ENCODE data around the gene GJB3. TPM values are rescaled to one million over a fixed set of nuclear protein-coding genes. Genes with fewer than 3 reads are reported as not detected.

Gene GJB3
- total RNA-seq, 3 donors from 2014 or later: not detected

GRCh38 chr1:34786521-34787325 is 5.7 kb downstream of the GJB3 start:
- peaks cover 58% of the 10 kb centered on the region for H3K27me3 Mint-ChIP-seq (ENCODE audit: low read depth)
- H3K36me3 Mint-ChIP-seq (ENCODE audit: insufficient read depth): no peaks in the 10 kb centered on the region
- no peaks in the 10 kb centered on the region for H3K9me3 Mint-ChIP-seq
- peak; percentile 82 for ATAC-seq
- H3K4me1 Mint-ChIP-seq (ENCODE audit: low read depth): peaks cover 5% of the 10 kb centered on the region
- H3K4me3 Mint-ChIP-seq: no peak overlapping the region
- DNase-seq: peak; percentile 53

GRCh38 chr1:34787461-34788420 is 6.7 kb downstream of the GJB3 start:
- Mint-ChIP-seq H3K4me3 (no peak overlapping the region), H3K4me1 (ENCODE audit: low read depth) (peaks cover 6% of the 10 kb centered on the region), H3K9me3 (no peaks in the 10 kb centered on the region), H3K36me3 (ENCODE audit: insufficient read depth) (no peaks in the 10 kb centered on the region), H3K27me3 (ENCODE audit: low read depth) (peaks cover 57% of the 10 kb centered on the region)
- DNase-seq (no peak), ATAC-seq (no peak)

DNA sequence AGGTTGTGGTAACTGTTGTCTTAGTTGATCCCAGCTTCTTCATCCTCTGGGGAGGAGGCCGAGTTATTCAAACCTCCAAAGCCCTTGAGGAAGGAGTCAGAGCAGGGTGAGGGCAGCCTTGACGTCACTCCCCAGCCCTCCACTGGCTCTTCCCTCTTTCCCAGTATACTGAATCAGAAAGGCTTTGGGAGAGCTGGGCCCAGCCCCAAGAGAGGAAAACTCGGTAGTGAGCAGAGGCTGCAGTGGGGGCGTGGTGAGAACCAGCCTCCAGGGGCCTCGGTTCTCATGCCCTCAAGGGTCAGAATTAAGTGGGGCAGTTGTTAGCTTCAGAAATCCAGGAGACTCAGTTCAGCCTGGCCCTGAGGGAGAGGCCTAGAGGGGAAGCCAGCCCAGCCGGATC is 10.0 kb downstream of the GJB3 start:
- Mint-ChIP-seq H3K36me3 (ENCODE audit: insufficient read depth) (peaks cover 3% of the 10 kb centered on the region), H3K4me3 (no peak overlapping the region), H3K9me3 (no peaks in the 10 kb centered on the region), H3K27me3 (ENCODE audit: low read depth) (peaks cover 50% of the 10 kb centered on the region), H3K4me1 (ENCODE audit: low read depth) (peaks cover 6% of the 10 kb centered on the region)
- no peak for DNase-seq
- no peak for ATAC-seq

GRCh38 chr1:34792424-34792823 is 11.4 kb downstream of the GJB3 start:
- Mint-ChIP-seq H3K4me1 (ENCODE audit: low read depth) (peaks cover 5% of the 10 kb centered on the region), H3K27me3 (ENCODE audit: low read depth) (peaks cover 42% of the 10 kb centered on the region), H3K4me3 (peak overlapping the region; percentile 30), H3K9me3 (no peaks in the 10 kb centered on the region), H3K36me3 (ENCODE audit: insufficient read depth) (peaks cover 3% of the 10 kb centered on the region)
- DNase-seq: no peak
- ATAC-seq: no peak

- DNase-seq (no peak), ATAC-seq (peak; percentile 9 to 30)
- Mint-ChIP-seq H3K9me3 (no peaks in the 10 kb centered on the region), H3K27me3 (ENCODE audit: low read depth) (peaks cover 41% of the 10 kb centered on the region), H3K4me3 (peak within 1 kb of the TSS; percentile 30), H3K4me1 (ENCODE audit: low read depth) (peaks cover 5% of the 10 kb centered on the region), H3K36me3 (ENCODE audit: insufficient read depth) (peaks cover 3% of the 10 kb centered on the region)
Observed at GRCh38 chr1:34792868-34793727, 12.1 kb downstream of the GJB3 start, which contains the start of gene GJA4. Gene GJA4, plus strand, starts transcription at chr1:34792999. Its CDS starts 1,215 bp downstream, at chr1:34794214.

DNA sequence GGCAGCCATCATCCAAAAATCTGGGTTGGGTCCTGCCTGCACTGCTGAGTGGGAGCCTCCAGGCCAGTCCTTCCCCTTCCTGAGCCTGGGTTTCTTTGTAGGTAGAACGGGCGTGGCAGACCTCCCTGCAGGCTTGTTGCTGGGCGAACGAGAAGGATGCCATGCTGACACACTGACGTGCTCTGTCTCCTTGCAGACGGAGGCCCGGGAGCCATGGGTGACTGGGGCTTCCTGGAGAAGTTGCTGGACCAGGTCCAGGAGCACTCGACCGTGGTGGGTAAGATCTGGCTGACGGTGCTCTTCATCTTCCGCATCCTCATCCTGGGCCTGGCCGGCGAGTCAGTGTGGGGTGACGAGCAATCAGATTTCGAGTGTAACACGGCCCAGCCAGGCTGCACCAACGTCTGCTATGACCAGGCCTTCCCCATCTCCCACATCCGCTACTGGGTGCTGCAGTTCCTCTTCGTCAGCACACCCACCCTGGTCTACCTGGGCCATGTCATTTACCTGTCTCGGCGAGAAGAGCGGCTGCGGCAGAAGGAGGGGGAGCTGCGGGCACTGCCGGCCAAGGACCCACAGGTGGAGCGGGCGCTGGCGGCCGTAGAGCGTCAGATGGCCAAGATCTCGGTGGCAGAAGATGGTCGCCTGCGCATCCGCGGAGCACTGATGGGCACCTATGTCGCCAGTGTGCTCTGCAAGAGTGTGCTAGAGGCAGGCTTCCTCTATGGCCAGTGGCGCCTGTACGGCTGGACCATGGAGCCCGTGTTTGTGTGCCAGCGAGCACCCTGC is 13.2 kb downstream of the GJB3 start:
- H3K36me3 Mint-ChIP-seq (ENCODE audit: insufficient read depth): peaks cover 3% of the 10 kb centered on the region
- no peak overlapping the region for H3K4me3 Mint-ChIP-seq
- no peak for ATAC-seq
- no peak for DNase-seq
- H3K27me3 Mint-ChIP-seq (ENCODE audit: low read depth): peaks cover 37% of the 10 kb centered on the region
- H3K4me1 Mint-ChIP-seq (ENCODE audit: low read depth): peaks cover 5% of the 10 kb centered on the region
- no peaks in the 10 kb centered on the region for H3K9me3 Mint-ChIP-seq

DNA sequence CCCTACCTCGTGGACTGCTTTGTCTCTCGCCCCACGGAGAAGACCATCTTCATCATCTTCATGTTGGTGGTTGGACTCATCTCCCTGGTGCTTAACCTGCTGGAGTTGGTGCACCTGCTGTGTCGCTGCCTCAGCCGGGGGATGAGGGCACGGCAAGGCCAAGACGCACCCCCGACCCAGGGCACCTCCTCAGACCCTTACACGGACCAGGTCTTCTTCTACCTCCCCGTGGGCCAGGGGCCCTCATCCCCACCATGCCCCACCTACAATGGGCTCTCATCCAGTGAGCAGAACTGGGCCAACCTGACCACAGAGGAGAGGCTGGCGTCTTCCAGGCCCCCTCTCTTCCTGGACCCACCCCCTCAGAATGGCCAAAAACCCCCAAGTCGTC is 13.8 kb downstream of the GJB3 start:
- Mint-ChIP-seq H3K27me3 (ENCODE audit: low read depth) (peaks cover 37% of the 10 kb centered on the region), H3K36me3 (ENCODE audit: insufficient read depth) (peaks cover 3% of the 10 kb centered on the region), H3K4me3 (no peak overlapping the region), H3K9me3 (no peaks in the 10 kb centered on the region), H3K4me1 (ENCODE audit: low read depth) (peaks cover 5% of the 10 kb centered on the region)
- ATAC-seq (no peak), DNase-seq (no peak)

DNA sequence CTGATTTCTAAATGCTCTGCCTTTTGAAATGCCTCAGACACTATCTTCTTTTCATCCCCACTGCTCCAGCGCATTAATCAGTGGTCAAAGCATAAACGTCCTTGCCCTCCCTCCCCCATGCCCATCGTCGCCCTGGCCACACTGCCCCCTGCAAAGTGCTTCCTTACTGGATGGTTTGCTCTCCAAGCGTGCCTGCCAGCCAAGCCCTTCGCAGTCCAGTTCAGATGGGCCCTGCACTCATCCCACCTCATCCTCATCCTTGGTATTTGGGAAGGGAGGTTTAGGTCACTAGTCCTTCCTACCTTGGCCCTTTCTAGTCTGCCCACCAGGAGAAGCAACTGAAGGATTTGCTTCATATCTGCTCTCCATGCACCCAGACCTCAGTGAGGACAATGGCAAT is 14.9 kb downstream of the GJB3 start:
- no peak for DNase-seq
- Mint-ChIP-seq H3K9me3 (no peaks in the 10 kb centered on the region), H3K4me1 (ENCODE audit: low read depth) (peaks cover 7% of the 10 kb centered on the region), H3K36me3 (ENCODE audit: insufficient read depth) (peaks cover 3% of the 10 kb centered on the region), H3K27me3 (ENCODE audit: low read depth) (peaks cover 31% of the 10 kb centered on the region), H3K4me3 (no peak overlapping the region)
- ATAC-seq: no peak

DNA sequence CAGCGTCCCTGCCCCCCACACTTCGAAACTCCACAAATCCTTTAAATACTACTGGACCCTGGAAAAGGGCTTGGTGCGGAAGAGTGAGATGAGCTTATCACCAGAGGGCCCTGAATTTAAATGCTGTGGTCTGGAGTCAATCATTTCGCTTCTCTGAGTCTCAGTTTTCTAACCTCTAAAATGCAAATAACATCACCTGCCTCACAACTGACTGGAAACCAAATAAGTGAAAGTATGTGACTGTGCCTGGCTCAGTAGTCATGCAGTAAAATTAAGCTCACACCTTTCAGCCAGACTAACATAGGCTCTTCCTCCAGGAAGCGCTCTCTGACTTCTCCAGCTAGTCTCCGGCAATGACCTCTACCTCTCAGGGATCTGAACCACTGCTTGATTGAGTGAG is 16.0 kb downstream of the GJB3 start:
- H3K9me3 Mint-ChIP-seq: no peaks in the 10 kb centered on the region
- ATAC-seq: peak; percentile 50 to 58

DNA sequence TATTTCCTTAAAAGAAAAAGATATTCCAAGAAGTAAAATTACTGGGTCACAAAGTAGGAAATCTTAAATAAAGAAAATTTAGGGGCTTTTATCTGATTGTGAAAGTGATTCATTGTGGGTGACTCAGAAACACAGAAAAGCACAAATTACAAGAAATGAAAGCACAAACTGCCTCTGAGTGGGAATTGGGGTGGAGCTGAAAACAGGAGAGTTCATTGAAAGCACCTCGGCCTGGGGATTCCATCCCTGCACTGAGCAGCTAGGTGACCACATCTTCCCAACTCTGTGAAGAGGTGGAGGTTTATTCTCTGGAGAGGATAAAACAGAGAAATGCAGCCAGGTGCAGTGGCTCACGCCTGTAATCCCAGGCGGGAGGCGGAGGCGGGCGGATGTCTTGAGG is 19.2 kb downstream of the GJB3 start:
- DNase-seq: no peak
- Mint-ChIP-seq H3K27me3 (ENCODE audit: low read depth) (no peaks in the 10 kb centered on the region), H3K4me1 (ENCODE audit: low read depth) (peaks cover 3% of the 10 kb centered on the region), H3K36me3 (ENCODE audit: insufficient read depth) (peaks cover 5% of the 10 kb centered on the region), H3K4me3 (no peak overlapping the region), H3K9me3 (peaks cover 11% of the 10 kb centered on the region)
- peak; percentile 80 to 86 for ATAC-seq

More for the DNA sequence above, 16.0 kb downstream of the GJB3 start:
- peaks cover 7% of the 10 kb centered on the region for H3K4me1 Mint-ChIP-seq (ENCODE audit: low read depth)
- peaks cover 23% of the 10 kb centered on the region for H3K27me3 Mint-ChIP-seq (ENCODE audit: low read depth)
- peaks cover 3% of the 10 kb centered on the region for H3K36me3 Mint-ChIP-seq (ENCODE audit: insufficient read depth)
- no peak overlapping the region for H3K4me3 Mint-ChIP-seq
- DNase-seq: no peak

DNA sequence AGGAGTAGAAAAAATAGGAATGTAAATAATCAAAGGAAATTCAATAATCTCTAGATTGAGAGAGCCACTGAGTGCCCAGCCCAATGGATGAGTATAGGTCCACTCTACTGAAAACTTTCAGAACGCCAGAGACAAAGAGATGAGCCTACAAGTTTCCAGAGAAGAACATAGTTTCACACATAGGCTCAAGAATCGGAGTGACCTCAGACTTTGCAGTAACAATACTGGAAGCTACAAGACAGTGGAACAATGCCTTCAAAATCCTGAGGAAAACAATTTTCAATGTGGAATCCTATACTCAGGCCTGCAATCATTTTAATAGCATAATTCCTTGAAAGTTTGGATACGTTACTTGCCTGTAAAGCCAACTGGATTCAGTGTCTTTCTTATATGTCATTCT is 22.8 kb downstream of the GJB3 start:
- Mint-ChIP-seq H3K36me3 (ENCODE audit: insufficient read depth) (peaks cover 5% of the 10 kb centered on the region), H3K4me1 (ENCODE audit: low read depth) (peaks cover 3% of the 10 kb centered on the region), H3K9me3 (peaks cover 11% of the 10 kb centered on the region), H3K27me3 (ENCODE audit: low read depth) (no peaks in the 10 kb centered on the region), H3K4me3 (no peak overlapping the region)
- ATAC-seq (no peak), DNase-seq (no peak)

GRCh38 chr1:34806396-34806795 is 25.4 kb downstream of the GJB3 start:
- Mint-ChIP-seq H3K36me3 (ENCODE audit: insufficient read depth) (peaks cover 5% of the 10 kb centered on the region), H3K9me3 (peaks cover 11% of the 10 kb centered on the region), H3K4me1 (ENCODE audit: low read depth) (no peaks in the 10 kb centered on the region), H3K27me3 (ENCODE audit: low read depth) (no peaks in the 10 kb centered on the region), H3K4me3 (no peak overlapping the region)
- DNase-seq (no peak), ATAC-seq (no peak)

DNA sequence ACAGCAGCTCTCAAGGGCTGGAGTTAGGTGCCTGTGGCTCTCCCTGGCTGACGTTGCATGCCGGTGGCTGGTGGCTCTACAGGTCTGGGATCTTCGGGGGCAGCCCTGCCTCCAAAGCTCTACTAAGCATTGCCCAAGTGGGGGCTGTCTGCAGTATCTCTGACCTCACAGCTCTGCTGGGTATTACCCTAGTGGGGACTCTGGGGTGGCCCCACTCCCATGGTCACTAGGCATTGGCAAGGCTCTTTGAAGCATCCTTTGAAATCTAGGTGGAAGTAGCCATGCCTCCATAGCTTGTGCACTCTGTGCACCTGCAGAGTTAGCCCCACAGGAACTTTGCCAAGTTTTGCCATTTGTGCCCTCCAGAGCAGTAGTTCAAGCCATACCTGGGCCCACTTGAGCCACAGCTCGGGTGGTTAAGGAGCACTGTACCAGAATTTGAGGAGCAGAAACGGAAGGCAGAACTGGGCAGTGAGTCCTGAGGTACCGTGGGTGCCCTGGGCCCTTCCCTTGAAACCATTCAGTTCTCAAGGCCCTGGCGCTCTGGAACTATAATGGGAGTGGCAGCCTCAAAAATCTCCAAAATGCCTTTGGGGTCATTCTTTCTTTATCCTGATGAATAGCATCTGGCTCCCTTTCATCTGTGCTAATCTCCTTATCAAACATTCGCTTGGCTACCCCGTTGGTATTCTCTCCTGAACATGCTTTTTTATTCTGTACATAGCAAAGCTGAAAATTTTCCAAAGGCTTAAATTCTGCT is 27.2 kb downstream of the GJB3 start:
- Mint-ChIP-seq H3K4me1 (ENCODE audit: low read depth) (no peaks in the 10 kb centered on the region), H3K27me3 (ENCODE audit: low read depth) (no peaks in the 10 kb centered on the region), H3K36me3 (ENCODE audit: insufficient read depth) (peaks cover 5% of the 10 kb centered on the region), H3K4me3 (no peak overlapping the region), H3K9me3 (peaks cover 6% of the 10 kb centered on the region)
- no peak for ATAC-seq
- no peak for DNase-seq
